ENCODE data around the gene SLC12A3.
"Not testable (repeated sequence)": the region's sequence is repeated elsewhere in the genome, so short reads cannot be mapped to it uniquely, and the experiment has no call there.

Gene SLC12A3

DNA sequence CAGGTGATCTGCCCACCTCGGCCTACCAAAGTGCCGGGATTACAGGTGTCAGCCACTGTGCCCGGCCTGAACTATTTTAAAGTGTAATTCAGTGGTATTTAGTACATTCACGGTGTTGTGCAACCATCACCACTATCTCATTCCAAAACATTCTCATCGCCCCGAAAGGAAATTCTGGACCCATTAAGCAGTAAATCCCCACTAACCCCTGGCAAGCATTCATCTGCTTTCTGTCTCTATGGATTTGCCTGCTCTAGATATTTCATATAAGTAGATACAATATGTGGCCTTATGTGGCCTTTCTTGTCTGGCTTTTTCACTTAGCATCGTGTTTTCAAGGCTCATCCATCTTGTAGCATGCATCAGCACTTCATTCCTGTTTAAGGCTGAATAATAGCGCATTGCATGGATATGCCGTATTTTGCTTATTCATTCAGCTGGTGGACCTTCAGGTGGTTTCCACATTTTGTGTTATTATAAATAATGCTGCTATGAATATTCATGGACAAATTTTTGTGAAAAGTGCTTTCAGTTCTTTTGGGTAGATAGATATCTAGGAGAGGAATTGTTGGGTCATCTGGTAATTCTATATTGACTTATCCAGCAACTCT lies 58.6 kb downstream of the SLC12A3 start:
- no peak for DNase-seq

DNA sequence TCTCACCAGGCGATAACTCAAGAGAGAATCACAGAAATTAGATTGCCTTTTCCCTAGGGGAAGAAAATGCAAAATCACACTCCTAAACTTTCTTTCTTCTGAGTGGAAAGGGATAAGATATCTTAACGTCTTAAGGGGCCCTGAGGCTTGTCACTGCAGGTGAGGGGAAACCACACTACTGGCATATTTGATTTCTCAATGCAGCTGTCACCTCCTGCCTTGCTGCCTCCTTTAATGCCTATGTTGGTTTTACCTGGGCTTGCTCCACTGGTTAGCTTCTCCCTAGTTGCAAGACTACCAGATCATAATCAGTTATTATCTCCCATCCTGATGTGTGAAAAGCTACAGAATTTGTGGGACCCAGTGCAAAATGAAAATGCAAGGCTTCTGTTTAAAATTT lies 62.5 kb downstream of the SLC12A3 start:
- DNase-seq, result no peak

DNA sequence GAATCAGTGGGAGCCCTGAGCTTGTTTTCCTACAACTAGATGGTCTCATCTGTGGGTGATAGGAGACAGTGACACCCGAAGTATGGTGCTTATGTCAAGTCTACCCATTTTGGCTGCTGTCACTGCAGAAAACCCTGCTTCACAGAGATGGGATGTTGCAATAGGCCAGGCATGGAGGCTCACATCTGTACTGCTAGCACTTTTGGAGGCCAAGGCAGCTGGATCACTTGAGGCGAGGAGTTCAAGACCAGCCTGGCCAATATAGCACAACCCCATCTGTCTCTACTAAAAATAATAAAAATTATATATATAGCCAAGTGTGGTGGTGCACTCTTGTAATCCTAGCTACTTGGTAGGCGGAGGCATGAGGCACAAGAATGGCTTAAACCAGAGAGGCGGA lies 64.6 kb downstream of the SLC12A3 start:
- no peak for DNase-seq

DNA sequence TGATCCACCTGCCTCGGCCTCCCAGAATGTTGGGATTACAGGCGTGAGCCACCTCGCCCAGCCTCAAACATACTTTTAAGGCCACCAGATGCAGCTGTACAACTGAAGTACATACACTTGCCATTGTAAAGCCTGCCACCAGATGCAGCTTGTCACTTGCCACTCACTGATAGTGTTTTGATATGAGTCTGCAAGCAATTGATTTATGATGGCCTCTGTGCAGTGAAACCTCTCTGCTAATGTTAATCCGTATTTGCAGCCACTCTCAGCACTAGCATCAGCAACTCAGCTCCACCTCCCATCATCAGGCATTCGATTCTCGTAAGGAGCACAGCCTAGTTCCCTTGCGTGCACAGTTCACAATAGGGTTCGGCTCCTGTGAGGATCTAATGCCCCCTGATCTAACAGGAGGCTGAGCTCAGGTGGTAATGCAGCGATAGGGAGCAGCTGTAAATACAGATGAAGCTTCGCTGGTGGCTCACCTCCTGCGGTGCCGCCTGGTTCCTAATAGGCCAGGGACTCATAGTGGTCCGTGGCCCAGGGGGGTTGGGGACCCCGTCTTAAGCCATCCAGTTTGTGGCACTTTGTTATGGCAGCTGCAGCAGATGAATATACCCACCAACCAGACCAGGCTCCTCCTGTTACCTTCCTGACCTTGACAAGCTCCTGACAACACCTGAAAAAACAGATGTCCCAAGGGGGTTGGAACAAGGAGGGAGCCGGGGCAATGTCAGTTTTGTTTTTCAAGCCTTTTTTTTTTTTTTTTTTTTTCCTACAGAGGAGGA lies 65.7 kb downstream of the SLC12A3 start:
- DNase-seq, result no peak

DNA sequence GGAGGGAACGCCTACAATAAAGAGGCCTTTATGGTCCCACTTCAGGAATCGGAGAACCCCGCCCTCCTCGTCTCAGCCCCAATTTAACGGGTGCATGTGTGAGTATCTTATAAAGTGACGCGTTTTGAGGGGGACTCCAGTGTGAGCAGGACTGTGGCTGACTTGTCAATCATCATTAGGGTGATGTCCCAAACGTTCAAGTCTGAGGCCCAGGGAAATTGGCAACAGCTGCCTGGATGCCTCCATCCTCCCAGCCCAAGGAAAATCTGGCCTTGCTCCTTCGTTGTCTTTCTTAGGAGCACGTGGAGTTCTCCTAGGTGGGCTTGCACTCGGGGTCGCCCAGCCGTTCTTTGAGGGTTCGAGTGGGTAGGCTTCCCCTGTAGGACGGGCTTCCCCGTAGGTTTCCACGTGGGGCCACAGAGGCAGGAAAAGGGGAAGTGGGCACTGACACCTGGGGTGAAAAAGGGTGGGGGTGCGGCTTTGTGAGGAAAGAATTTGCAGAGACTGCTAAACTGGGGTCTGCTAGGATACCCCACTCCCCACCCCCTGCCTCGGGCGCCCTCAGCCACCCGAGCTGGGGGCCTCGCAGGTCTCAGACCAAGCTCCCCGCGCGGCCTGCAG lies 66.4 kb downstream of the SLC12A3 start:
- peak; percentile 24 for DNase-seq

DNA sequence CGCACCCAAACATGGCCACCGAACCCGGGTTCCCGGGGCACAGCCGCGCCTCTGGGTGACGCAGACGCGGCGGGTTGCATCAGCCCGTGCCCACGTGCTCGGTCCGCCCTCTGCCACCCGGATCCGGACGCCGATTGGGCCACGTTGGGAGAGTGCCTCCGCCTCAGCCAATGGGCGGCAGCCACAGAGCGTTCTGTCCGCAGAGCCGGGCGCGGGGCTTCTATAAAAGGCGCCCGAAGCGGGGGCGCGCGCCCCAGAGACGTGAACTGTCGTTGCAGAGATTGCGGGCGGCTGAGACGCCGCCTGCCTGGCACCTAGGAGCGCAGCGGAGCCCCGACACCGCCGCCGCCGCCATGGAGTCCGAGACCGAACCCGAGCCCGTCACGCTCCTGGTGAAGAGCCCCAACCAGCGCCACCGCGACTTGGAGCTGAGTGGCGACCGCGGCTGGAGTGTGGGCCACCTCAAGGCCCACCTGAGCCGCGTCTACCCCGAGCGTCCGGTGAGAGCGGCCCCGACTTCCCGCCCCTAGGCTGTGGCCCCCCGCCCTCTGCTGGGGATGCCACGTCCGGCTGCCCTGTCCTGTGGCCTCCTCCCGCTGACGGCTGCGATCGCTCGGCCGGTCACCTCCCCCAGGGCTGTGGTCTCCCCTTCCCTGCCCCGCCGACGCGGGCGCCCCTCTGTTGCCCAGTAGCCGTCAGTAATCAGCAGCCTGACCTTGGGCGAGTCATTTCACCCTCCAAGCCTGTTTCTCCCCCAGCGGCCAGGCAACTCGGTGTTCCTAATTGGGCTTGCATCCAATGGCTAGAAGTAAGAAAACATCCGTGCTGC lies 67.1 kb downstream of the SLC12A3 start, which contains the start of gene HERPUD1:
TSS of gene HERPUD1 (plus strand) at position 251 of the 829 bp plus-strand sequence. CDS start at position 354, 103 bp downstream.
- DNase-seq, result peak; percentile 99

DNA sequence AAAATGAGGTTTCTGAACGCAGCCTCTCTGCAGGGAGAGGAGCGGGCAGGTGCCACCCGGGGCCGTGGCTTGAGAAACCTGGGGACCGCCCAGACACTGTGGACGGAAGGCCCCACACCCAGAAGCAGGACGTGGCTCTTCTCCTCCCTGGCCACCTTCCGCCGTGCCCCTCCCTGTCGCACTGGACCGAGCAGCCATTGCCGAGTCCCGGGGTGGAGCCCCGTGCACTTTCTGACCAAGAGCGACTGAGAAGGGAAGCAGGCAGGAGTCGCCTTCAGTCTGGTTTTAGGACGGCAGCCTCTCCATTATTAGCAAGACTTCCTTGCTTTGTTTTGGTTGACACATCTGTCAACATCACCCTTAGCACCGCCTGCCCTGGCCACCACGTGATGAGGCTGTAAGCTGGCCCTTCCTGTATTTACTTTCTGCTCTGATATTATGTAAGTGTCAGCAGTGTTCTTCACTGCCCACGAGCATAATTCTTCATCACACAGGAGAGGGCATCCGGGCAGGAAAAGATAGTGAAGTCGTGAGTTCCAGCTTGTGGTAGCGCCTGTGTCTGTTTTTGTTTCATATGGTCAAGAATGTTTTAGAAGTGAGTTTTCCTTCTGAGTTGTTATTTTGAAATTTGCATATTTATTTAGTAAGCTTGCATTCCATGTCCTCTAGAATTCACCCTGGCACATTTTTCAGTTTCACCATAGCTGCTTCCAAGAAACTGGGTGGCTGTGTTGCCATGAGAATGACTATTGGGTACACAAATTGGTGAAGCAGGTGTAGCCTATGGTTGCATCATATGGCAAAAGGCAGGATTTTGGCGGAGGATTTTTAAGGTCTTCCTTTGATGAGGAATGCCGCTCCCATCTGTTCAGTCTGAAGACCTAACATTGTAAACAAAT lies 68.0 kb downstream of the SLC12A3 start:
- DNase-seq, result peak; percentile 57

DNA sequence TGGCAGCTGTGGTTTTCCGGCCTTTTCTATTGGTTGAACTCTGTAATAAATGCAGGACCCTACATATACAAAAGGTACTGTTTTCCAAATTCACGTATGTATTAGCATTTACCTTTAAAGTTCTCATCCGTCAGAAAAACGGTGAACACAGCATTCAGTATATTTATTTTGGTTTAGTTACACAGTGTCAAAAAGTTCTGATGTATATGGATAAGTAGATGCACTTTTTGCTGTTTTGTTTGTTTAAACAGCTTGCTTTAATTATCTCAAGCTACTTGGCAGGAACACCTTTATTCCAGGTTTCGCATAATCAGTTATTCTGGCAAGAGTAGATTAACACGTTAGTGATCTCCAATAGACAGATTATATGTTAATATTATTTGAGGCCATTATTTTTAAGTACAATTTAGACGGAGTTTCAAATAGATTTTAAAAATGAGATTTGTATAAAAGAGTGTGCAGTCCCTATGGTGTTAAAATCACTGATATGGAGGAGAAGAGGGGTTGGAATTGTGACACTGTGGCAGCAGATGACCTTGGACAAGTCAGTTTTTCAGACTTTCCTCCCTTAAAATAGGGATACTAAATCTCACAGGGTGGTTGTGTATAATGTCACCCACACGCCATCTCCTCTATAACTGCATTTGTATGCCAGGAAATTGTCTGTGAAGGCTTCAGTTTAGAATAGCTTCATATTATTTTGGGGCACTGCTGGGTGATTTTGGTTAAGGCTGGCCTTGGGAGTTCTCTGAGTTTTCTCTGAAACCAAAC lies 69.0 kb downstream of the SLC12A3 start:
- DNase-seq, result no peak

DNA sequence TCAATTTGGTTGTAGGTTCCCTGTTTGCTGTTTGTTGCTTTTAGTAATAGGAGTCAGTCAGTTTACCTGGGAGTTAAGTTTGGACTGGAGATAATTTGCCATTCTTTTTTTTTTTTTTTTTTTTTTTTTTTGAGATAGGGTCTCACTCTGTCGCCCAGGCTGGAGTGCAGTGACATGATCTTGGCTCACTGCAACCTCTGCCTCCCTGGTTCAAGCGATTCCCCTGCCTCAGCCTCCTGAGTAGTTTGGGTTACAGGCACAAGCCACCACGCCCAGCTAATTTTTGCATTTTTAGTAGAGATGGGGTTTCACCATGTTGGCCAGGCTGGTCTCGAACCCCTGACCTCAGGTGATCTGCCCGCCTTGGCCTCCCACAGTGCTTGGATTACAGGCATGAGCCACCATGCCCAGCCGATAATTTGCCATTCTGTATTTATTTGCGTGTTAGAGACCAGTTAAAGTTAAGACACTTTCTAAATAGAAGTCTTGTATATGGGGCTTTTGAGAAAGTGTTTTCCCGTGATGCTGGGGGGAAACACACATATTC lies 69.7 kb downstream of the SLC12A3 start:
- DNase-seq, result not testable (repeated sequence)

DNA sequence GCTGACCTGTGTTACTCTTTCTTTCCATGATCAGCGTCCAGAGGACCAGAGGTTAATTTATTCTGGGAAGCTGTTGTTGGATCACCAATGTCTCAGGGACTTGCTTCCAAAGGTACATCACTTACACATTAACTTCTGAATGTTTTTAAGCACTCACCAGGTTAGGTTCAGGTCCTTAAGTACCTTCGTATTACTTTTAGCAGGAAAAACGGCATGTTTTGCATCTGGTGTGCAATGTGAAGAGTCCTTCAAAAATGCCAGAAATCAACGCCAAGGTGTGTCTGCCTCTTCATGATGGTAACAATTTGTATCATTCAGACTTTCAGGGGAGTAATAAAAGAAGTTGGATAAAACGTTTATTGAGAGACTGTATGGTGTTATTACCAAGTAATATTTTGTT lies 70.2 kb downstream of the SLC12A3 start:
- DNase-seq, result no peak

DNA sequence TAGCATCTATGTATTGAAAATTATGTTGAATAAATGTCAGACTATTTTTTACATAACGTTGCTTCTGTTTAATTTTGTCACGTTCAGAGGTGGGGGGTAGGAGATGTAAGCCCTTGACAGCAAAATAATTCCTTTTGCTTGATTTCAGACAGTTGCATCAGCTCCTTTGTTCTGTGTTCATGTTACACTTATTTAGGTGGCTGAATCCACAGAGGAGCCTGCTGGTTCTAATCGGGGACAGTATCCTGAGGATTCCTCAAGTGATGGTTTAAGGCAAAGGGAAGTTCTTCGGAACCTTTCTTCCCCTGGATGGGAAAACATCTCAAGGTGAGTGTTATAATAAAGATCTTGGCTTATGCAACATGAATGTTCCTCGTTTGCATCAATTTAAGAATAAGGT lies 71.5 kb downstream of the SLC12A3 start:
- DNase-seq, result no peak

DNA sequence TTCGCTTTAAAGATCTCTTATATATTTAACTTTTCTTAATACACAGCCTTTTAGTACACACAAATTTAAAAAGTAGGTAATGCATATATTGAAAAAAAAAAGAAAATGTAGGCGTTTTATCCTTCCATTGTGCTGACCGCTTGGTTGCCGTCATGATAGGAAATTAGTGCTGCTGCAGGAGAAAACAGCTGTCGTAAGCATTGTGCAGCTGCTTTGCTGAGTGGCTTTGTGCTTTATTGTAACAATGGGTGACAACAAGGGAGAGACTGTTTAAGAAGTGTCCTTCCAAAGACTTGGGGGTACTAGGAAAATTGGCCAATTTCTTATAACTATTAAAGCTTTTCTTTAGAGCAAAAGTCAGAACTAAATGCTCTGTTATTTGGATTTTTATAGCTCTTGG lies 71.9 kb downstream of the SLC12A3 start:
- no peak for DNase-seq

DNA sequence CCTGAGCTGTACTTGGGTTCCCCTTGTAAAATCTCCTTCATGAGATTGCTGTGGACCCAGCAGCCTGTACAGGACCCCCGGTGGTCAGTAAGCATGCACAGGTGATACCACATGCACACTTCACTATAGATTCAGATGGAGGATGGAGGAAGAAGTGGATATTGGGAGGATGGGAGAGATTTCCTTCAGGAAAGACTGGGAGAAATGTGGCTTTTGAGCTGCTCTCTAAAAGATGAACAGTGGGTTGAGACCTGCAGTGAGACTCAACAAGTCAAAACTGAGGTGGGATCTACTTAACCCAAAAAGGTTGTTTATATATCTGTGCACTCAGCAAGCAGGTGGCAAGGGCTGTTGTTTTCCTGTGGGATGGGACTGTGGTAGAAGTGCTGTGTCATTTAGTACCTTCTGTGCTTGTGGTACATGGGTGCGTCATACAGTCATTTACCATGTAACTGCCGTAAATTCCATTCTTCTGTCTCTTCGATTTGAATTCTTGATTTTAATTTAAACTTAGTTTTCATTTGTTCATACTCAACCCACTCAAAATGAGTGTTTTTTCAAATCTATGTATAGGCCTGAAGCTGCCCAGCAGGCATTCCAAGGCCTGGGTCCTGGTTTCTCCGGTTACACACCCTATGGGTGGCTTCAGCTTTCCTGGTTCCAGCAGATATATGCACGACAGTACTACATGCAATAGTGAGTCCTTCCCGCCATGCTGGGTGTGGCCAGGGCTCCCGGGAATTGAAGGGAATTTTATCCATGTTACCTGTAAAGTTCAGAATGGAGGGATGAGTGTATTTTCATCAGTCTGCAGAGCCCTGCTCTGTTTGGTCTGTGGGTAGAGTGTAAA lies 73.9 kb downstream of the SLC12A3 start:
- DNase-seq, result peak; percentile 51

DNA sequence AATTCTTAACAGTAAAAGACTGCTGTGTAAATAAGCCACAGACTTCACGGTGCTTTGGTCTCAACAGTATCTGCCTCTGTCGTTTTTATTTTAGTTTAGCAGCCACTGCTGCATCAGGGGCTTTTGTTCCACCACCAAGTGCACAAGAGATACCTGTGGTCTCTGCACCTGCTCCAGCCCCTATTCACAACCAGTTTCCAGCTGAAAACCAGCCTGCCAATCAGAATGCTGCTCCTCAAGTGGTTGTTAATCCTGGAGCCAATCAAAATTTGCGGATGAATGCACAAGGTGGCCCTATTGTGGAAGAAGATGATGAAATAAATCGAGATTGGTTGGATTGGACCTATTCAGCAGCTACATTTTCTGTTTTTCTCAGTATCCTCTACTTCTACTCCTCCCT lies 74.8 kb downstream of the SLC12A3 start:
- no peak for DNase-seq

DNA sequence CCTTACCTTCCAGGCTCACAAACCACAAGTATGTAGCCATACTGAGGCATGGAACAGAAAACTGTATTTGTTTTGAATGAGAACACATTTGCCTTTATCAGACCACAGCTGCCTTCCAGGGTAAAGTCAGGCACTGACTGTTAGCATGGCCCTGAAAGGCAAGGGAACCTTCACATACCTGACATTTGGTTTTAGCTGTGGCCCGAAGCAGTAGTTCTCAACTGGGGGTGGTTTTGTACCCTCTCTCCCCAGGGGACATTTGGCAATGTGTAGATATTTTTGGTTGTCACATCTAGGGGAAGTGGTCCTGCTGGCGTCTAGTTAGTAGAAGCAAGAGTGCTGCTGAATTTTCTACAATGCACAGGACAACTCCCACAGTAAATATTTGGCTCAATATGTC lies 76.1 kb downstream of the SLC12A3 start:
- no peak for DNase-seq

DNA sequence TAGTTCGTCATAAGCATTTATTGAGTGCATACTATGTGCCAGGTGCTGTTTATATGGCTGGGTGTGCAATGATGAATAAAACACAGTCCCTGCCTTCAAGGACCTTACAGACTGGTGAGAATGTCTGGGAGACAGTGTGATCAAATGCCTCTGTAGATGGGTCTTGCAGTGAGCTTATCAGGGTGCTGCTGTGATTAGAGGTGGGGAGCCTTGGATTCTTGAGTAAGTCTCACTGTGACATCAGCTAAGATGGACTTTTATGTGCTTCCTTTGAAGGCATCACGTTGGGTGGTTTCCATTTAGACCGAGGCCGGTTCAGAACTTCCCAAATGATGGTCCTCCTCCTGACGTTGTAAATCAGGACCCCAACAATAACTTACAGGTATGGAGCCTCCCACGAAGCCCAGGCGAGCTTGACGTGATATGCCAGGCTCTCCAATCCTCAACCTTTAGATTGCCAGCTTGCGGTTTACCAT lies 76.9 kb downstream of the SLC12A3 start:
- no peak for DNase-seq

DNA sequence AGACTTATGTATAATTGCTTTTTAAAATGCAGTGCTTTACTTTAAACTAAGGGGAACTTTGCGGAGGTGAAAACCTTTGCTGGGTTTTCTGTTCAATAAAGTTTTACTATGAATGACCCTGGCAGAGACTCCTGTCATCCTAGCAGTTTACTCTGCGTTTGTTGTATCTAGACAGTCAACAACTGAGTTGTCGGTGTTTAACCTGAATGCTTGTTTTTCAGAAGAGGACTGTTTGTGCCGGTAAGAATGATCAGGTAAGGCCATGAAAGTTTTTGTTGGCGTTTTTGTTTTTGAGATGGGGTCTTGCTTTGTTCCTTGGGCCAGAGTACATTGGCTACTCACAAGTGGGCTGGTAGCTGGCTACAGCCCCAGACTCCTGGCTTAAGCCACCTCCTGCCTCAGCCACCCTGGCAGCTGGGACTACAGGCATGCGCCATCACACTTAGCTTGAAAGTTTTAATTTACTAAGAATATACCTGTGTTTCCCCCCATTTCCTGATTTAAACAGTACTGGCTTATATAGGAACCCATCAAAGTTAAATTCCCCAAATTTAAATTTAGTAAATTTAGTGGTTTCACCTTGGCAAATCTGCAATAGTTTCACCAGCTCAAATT lies 78.9 kb downstream of the SLC12A3 start:
- no peak for DNase-seq

DNA sequence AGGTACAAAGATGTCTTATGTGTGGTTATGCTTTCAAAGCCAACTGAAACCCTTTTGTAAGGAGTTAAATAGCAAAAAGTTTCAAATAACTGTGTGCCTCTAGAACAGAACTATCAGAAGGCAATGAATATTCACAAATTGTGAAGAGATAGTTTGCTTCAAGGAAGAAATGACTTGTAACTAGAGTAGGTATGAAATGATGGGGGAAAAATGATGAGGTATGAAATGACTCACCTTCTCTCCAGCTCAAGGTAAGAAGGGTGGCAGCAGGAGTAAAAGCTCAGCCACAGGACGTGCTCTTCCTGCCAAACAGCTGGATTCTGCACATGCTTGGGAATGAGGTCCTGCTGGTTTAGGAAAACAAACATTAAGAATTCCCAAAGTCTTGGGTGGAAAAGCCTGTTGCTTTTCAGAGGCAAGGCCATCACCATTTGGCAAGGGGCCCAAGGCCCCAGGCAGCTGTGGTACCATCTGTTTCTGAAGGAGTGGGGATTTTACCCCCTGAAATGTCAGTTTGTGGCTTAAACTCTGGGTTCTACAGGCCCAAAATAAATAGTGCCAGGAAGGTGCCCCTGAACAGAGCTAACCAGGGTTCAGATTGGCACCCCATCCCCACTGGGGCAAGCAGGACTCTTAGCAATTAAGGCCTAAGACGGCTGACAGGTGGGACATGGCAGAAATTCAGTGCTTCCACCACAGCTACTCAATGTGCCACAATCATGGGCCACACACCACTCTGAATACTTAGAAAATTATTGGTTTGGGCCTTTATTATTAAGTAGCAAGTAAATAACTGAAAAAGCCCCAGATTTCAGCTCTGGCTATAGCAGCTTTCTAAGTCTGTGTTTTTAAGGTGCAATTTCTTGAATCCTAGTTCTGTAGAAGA lies 80.2 kb downstream of the SLC12A3 start:
- no peak for DNase-seq

Data from CD4-positive, alpha-beta T cell treated with Interleukin-17A for 1 hour (primary cell).